ENCODE results near the gene MYO5A.

DNA sequence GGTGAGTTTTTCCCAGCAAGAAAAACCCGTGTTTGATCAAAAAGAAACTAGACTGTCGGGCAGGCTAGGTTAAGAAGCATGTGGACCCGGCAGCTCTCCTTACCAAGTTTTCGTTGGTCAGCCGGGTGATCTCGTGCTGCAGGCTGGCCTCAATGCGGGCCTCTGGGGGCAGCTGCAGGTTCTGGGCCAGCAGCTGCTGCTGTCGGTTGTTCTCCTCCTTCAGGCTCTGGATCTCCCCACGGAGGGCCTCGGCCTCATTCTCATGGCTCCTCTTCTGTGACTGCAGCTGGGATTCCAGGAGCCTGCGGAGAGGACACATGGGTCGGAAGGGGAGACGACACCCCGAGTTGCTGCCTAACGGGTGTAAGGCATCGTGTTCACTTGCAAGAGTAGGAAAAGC is 188.6 kb downstream of the MYO5A start:
- TF ChIP-seq ATF6 (CRISPR knock-in tag; IDR thresholded peaks at IDR 0.05) = no peak
- TF ChIP-seq, protein P1, sequence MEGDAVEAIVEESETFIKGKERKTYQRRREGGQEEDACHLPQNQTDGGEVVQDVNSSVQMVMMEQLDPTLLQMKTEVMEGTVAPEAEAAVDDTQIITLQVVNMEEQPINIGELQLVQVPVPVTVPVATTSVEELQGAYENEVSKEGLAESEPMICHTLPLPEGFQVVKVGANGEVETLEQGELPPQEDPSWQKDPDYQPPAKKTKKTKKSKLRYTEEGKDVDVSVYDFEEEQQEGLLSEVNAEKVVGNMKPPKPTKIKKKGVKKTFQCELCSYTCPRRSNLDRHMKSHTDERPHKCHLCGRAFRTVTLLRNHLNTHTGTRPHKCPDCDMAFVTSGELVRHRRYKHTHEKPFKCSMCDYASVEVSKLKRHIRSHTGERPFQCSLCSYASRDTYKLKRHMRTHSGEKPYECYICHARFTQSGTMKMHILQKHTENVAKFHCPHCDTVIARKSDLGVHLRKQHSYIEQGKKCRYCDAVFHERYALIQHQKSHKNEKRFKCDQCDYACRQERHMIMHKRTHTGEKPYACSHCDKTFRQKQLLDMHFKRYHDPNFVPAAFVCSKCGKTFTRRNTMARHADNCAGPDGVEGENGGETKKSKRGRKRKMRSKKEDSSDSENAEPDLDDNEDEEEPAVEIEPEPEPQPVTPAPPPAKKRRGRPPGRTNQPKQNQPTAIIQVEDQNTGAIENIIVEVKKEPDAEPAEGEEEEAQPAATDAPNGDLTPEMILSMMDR (IDR thresholded peaks at IDR 0.05) = no peak
- TF ChIP-seq CBFB (CRISPR knock-in tag; IDR thresholded peaks at IDR 0.05; ENCODE audit: low read depth) = no peak
- no peak for TF ChIP-seq ZNF425 (CRISPR knock-in tag; conservative IDR thresholded peaks at IDR 0.05)
- no peak for TF ChIP-seq TEAD1 (CRISPR knock-in tag; IDR thresholded peaks at IDR 0.05)
- TF ChIP-seq, protein P2, sequence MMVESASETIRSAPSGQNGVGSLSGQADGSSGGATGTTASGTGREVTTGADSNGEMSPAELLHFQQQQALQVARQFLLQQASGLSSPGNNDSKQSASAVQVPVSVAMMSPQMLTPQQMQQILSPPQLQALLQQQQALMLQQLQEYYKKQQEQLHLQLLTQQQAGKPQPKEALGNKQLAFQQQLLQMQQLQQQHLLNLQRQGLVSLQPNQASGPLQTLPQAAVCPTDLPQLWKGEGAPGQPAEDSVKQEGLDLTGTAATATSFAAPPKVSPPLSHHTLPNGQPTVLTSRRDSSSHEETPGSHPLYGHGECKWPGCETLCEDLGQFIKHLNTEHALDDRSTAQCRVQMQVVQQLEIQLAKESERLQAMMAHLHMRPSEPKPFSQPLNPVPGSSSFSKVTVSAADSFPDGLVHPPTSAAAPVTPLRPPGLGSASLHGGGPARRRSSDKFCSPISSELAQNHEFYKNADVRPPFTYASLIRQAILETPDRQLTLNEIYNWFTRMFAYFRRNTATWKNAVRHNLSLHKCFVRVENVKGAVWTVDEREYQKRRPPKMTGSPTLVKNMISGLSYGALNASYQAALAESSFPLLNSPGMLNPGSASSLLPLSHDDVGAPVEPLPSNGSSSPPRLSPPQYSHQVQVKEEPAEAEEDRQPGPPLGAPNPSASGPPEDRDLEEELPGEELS (CRISPR knock-in tag; IDR thresholded peaks at IDR 0.05) = no peak
- no peak for TF ChIP-seq PRRX2 (CRISPR knock-in tag; IDR thresholded peaks at IDR 0.05)
- TF ChIP-seq ETV6 (CRISPR knock-in tag; IDR thresholded peaks at IDR 0.05) = no peak
- no peak for TF ChIP-seq HMGA2 (CRISPR knock-in tag; IDR thresholded peaks at IDR 0.05)
